GM12872 (cell line): ENCODE measurements around the gene CRB2.

Experiments used
- TF ChIP-seq, protein P1 (sequence below): IDR thresholded peaks from 3 replicates; pipeline ENCODE4 v1.5.1; 2011; ENCODE audit warnings: low read depth, mild to moderate bottlenecking, low read length, moderate library complexity; ENCODE audit not compliant: insufficient read depth

CRB2 gene

GRCh38 chr9:123358181-123358905, 2.3 kb downstream of the CRB2 start:
- TF ChIP-seq, protein P1, sequence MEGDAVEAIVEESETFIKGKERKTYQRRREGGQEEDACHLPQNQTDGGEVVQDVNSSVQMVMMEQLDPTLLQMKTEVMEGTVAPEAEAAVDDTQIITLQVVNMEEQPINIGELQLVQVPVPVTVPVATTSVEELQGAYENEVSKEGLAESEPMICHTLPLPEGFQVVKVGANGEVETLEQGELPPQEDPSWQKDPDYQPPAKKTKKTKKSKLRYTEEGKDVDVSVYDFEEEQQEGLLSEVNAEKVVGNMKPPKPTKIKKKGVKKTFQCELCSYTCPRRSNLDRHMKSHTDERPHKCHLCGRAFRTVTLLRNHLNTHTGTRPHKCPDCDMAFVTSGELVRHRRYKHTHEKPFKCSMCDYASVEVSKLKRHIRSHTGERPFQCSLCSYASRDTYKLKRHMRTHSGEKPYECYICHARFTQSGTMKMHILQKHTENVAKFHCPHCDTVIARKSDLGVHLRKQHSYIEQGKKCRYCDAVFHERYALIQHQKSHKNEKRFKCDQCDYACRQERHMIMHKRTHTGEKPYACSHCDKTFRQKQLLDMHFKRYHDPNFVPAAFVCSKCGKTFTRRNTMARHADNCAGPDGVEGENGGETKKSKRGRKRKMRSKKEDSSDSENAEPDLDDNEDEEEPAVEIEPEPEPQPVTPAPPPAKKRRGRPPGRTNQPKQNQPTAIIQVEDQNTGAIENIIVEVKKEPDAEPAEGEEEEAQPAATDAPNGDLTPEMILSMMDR: no peak

- TF ChIP-seq, protein P1: no peak
Observed at GRCh38 chr9:123359106-123359505, 3.1 kb downstream of the CRB2 start.

DNA sequence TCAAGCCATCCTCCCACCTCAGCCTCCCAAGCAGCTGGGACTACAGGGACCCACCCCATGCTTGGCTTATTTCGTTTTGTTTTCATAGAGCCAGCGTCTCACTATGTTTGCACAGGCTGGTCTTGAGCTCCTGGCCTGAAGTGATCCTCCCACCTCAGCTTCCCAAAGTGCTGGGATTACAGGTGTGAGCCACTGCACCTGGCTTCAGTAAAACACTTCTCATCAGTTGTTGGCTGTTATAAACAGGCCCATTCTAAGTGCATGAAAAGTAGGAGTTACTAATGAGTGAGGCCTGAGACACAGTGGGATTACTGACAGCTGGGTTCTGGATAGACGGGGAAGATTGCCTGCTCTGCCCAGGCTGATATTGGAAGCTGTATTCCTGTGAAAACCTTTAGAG, 3.5 kb downstream of the CRB2 start:
- TF ChIP-seq, protein P1: no peak

- TF ChIP-seq, protein P1: no peak
Observed at GRCh38 chr9:123360161-123361085, 4.4 kb downstream of the CRB2 start.

GRCh38 chr9:123361086-123361730, 5.2 kb downstream of the CRB2 start:
- TF ChIP-seq, protein P1: no peak

GRCh38 chr9:123361731-123362510, 5.9 kb downstream of the CRB2 start:
- TF ChIP-seq, protein P1: no peak
